UCSD-AML1 (cell line): ENCODE results near the gene GLIS2.

ENCODE experiments used
- DNase-seq: peaks from one replicate; lab custom pipeline; 2025; ENCODE audit not compliant: unreplicated experiment; lab: John Stamatoyannopoulos, UW

Gene GLIS2

DNA sequence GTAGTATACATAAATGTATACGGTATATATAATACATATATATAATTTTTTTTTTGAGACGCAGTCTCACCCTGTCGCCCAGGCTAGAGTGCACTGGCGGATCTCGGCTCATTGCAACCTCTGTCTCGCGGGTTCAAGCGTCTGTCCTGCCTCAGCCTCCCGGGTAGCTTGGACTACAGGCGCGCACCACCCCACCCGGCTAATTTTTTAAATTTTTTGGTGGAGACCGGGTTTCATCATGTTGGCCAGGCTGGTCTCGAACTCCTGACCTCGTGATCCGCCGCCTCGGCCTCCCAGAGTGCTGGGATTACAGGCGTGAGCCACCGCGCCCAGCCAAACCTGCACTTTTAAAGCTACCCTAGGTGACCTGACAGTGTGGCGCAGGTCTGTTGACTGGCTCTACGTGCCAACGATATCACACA is 34.5 kb downstream of the GLIS2 start:
- no peak for DNase-seq

DNA sequence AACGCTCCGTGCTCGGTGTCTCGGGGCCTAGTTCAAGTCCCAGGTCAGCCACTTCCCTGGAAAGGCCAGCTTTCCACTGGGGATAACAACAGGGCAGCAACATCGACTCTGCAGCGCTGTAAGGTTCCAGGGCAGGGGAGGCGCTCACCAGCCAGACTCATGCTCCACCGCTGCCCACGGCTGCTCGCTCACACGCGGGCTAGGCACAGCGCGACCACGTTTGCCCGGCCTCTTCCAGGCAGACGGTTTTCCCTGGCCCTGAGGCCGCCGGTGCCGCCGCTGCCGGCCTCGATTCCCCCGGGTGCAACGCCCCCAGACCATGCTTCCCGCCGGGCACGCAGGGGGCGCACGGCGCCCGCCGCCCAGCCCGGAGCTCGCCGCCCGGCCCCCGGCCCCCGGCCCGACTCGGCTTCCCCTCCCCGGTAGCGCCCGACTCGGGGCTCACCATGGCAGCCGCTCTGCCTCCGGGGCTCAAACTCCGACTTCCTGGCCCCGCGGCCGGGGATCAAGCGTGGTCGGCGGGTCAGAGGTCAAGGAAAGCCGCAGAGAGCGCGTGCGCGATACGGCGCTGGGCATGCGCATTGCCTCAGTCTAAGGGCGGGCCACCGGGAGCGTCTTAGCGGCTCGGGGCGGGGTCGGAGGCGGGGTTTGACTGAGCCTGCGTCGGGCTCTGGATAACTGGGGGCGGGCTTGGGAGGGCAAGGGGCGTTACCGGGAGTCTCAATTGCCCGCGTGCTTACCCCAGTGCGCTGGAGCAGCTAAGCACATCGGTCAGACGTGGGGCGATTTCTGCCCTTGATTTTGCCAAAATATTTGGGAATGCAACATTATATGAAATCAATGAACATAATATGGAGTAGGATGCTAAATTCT is 35.2 kb downstream of the GLIS2 start, which contains the start of gene PAM16:
Gene PAM16 (minus strand): TSS at position 535 of the 873 bp plus-strand sequence. CDS start 87 bp downstream, at position 448.
- peak; percentile 99 for DNase-seq

GRCh38 chr16:4351880-4352279 is 36.0 kb downstream of the GLIS2 start:
- no peak for DNase-seq

- DNase-seq, result no peak
Observed at GRCh38 chr16:4352843-4353242, 37.0 kb downstream of the GLIS2 start.

- no peak for DNase-seq
Observed at GRCh38 chr16:4353675-4354074, 37.8 kb downstream of the GLIS2 start.

GRCh38 chr16:4354512-4355409 is 38.9 kb downstream of the GLIS2 start:
- no peak for DNase-seq

DNA sequence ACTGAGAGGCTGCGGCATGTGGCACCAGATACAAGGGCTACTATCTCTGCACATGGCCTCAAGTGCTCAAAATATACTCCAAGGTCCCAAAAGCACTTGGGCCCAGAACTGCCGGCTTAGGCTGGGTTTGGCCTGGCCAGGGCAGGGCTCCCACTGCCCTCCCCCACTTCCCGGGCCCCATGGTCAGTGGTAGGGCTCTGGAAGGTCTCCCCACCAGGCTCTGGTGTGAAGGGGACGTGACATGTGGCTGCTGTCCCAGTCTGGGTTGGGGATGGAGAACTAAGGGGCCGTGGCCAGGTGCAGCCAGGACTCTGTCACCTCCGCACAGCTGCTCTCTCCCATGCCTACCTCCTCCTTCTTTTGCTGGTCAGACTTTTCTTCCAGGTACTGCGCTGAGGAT is 41.0 kb downstream of the GLIS2 start:
- DNase-seq, result no peak

DNA sequence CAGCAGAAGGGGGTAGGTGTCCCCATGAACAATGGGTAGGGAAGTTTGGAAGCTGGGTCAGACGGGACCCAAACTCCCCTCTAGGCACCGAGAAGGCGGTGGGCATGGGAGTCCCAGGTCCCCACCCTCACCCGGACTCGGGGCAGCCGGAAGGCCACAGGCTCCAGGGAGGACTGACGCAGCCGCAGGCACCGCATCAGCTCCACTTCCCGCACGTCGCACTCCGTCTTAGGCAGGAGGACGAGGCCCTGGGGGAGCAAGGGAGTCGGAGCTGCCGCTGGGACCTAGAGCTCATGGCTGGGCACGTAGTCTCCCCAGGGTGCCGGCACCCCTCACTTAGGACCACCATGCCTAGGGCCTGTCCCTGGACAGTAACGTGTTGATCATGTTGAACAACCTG is 42.4 kb downstream of the GLIS2 start:
- DNase-seq, result no peak

DNA sequence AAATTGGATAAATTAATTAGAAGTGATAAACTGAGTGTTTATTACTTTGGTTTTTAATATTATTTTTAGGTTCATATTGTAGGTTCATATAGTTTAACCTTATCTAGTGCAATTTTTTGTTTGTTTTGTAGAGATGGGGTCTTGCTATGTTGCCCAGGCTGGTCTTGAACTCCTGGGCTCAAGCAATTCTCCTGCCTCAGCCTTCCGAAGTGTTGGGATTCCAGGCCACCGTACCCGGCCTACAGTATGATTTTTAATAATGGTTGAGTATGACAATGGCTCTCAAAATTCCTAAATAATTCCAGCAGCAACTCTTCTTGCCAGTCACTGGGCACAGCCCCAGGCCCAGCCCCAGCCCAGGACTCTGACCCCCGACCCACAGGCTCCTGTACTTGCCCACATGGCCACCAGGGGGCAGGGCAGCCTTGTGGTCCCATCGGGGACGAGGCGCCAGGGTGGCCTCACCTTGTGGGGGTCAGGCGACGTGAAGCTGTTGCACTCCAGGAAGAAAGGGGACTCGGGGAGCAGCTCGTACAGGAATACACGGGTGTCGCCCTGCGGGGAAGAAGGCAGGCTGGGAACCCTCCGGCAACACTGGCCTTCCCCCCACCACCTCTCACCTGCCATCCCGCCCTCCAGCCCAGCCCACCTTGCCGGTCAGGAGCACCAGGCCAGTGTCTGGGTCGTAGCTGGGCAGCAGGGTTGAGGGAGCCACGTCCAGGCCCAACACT is 43.1 kb downstream of the GLIS2 start:
- DNase-seq, result peak; percentile 33

- DNase-seq, result no peak
Observed at GRCh38 chr16:4359914-4360313, 44.0 kb downstream of the GLIS2 start.

DNA sequence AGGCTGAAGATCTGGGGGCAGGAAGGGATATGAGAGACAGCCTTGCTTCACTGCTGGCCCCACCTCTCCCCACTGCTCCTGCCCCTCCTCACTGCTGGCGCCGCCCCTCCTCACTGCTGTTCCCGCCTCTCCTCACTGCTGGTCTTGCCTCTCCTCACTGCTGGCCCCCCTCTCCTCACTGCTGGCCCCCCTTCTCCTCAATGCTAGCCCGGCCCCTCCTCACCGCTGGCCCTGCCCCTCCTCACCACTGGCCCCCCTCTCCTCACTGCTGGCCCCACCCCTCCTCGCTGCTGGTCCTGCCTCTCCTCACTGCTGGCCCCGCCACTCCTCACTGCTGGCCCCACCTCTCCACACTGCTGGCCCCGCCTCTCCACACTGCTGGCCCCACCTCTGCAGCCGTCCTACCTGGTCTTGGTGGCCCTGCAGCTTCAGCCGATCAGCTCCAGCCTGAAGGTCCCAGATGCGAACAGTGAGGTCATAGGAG is 44.7 kb downstream of the GLIS2 start:
- DNase-seq, result no peak

DNA sequence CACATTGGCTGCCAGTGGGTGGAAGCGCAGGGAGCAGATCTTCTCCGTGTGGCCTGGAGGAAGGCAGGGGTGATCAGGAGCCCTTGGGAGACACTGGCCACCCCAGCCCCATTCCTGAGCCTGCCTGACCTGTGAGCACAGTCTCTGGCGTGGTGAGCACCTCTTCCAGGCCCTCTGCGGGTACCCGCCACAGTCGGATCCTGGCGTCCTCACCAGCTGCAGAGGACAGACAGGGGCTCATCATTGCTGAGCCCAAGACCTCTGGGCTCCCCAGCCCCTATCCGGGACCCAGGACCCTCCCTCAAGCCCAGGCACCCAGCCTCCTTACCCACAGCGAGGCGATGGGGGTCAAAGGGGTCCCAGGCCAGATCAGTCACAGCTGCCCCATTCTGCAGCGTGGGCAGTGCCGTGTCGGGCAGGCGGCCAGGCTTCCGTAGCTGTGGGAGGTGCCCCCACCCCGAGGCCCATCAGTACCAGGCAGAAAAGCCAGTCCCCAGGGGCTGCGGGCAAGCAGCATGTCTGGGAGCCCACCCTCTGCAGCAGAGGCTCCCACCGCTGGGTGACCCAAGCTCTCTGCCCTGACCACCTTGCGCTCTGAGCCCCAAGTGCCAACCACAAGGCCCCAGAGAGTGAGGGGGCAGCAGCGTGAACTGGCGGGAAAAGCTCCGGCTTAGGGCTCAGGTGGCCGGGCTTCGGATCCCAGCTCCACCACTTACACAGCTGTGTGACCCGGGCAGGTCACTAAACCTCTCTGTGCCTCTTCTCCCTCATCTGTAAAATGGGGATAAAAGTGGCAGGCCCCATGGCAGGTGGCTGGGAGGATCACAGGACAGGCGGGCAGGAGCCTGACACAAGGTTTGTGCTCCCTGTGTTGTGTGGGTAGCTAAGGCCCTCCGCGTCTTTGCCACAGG is 45.4 kb downstream of the GLIS2 start:
- no peak for DNase-seq

- DNase-seq, result no peak
Observed at GRCh38 chr16:4361944-4362311, 46.1 kb downstream of the GLIS2 start.

DNA sequence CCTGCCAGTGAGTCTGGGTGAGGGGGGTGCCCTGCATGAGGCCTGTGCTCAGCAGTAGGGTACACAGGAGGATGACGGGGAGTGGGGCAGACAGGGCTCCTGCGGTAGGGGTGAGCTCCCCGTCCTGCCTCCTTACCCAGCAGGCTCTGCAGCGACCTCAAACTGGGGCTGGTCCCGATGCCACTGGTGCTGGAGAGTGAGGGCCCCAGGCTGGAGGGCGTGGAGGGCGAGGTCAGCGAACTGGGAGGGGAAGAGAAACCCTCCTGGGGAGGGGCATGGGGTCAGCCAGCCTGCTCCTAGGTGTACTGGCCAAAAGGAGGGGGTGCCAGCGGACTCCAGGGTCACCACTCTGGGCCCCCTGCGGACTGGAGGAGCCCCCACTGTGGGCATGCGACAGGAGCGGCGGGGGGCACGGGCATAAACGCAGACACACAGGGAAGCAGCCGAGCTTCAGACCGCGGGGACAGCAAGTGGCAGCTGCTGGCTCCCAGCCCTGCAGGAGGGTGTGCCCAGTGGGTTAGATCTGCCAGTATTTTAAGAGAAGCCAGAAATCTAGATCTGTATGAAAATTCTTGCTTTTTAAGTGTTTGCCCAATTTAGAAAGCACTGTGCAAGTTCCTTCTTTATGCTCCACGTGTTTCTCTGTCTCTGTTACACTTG is 46.7 kb downstream of the GLIS2 start:
- DNase-seq, result no peak

- no peak for DNase-seq
Observed at GRCh38 chr16:4364196-4365013, 48.5 kb downstream of the GLIS2 start.

DNA sequence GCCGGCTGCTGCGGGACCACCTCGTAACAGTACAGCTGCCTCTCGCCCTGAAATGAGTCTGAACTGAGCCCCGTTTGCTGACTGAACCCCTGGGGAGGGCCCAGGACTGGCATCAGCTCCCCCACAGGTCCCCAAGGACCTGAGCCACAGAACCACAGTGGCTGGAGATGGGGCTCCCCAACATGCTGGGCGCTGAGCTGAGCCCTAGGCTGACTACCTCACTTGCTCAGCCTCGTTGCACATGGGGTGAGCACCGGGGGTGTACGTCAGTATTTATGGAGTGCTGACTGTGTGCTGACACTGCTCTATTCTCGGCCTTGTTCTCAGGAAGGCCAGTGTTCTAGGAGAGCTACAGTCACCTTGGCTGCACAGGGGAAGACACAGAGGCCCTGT is 49.1 kb downstream of the GLIS2 start:
- DNase-seq, result no peak

- DNase-seq, result no peak
Observed at GRCh38 chr16:4365615-4366014, 49.7 kb downstream of the GLIS2 start.

GRCh38 chr16:4366016-4366415 is 50.1 kb downstream of the GLIS2 start:
- DNase-seq, result no peak

DNA sequence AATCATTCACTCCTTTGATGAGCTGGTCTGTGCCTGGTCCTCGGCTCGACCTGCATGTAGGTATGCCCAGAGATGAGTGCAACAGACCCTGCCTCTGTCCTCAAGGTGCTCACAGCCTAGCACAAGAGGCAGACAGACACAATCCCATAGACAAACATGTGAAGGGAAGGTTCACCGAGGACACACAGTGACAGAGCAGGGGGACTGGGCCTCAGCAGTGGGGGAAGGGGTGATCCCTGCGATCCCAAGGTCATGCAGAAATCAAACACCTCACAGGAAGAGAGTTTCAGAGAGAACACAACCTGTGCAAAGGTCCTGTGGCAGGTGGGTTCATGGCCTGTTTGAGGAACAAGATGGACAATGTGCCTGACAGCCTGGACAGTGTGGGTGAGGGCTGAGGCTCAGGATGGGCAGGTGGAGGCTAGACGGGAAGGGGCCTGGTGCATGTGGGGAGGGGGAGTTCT is 51.6 kb downstream of the GLIS2 start:
- no peak for DNase-seq
